Adipocyte (in vitro differentiated cells): ENCODE results near the gene AIG1.

Source experiments
- DNase-seq: peaks from one replicate; pipeline ENCODE4 v3.0.0-alpha.2; 2015; ENCODE audit warnings: low read depth
- H3K27me3 ChIP-seq: replicated peaks from 2 replicates; pipeline ENCODE4 v1.7.0; 2013; ENCODE audit warnings: mild to moderate bottlenecking, low read length, moderate library complexity; ENCODE audit not compliant: control insufficient read depth, insufficient read depth
- H3K36me3 ChIP-seq: 2 replicates; pipeline ENCODE4 v1.7.0; 2013; ENCODE audit warnings: low read length, mild to moderate bottlenecking, moderate library complexity; ENCODE audit not compliant: control insufficient read depth, insufficient read depth, severe bottlenecking
- H3K4me1 ChIP-seq: 2 replicates; pipeline ENCODE4 v1.7.0; 2013; ENCODE audit warnings: mild to moderate bottlenecking, low read length, moderate library complexity; ENCODE audit not compliant: control insufficient read depth, insufficient read depth
- H3K4me3 ChIP-seq: 2 replicates; pipeline ENCODE4 v1.7.0; 2013; ENCODE audit warnings: mild to moderate bottlenecking, low read length, moderate library complexity
- H3K9ac ChIP-seq: 2 replicates; pipeline ENCODE4 v1.7.0; 2013; ENCODE audit warnings: mild to moderate bottlenecking, low read length, moderate library complexity
- H3K9me3 ChIP-seq: 2 replicates; pipeline ENCODE4 v1.7.0; 2013; ENCODE audit warnings: mild to moderate bottlenecking, low read length, moderate library complexity; ENCODE audit not compliant: control insufficient read depth

AIG1 gene

DNA sequence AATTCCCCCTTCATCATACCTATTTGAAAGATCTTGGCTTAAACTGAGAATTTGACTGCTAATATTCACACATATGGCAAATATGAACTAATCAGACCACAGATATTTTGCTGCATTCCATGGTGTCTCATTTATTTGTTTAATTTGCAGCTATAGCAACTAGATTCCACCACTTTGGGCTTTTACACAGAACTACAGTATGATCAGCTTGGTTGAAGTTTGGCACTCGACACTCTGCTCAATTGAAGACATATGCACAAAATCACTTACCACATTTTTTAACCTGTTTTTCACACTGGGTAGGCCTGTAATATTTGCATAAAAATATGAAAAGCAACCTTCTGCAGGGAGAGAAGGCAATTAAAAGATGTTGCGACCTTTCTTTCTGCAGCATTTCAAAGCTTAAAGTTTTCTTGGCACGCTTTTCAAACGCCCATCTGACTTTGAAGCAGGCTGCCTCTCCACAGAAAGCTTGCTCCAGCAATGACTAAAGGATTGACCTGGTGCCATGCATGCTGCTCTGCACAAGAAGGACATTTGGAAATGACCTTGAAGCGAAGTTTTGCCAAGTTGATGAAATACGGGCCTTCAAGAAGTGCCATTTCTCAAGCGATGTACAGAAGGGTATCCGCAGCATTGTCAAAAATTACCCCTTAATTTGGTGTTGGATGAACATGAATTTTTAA lies 126.7 kb downstream of the AIG1 start:
- no peaks in the 10 kb centered on the region for H3K9me3 ChIP-seq
- peaks cover 15% of the 10 kb centered on the region for H3K4me1 ChIP-seq
- no peak overlapping the region for H3K4me3 ChIP-seq
- H3K27me3 ChIP-seq = no peaks in the 10 kb centered on the region
- H3K9ac ChIP-seq = no peak overlapping the region
- peaks cover 4% of the 10 kb centered on the region for H3K36me3 ChIP-seq
- DNase-seq = peak; percentile 59

DNA sequence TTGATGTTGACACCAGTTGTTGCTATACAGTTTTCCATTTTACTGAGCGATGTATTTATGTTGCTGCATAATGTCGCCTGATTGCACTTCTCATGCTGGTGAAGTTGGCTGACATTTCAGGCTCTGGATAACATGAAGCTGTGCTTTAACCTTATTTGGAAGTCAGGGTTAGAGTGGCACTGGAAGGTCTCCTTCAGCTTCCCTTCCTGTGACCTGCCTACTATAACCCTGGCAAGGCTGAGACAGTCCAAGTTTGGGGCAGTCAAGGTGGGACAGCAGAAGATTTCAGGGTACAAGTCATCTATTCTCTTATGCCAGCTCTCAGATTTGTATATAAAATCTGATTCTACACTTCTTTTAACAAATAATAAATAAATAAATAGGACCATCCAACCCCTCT lies 127.6 kb downstream of the AIG1 start:
- H3K36me3 ChIP-seq = peaks cover 4% of the 10 kb centered on the region
- no peaks in the 10 kb centered on the region for H3K9me3 ChIP-seq
- H3K27me3 ChIP-seq = no peaks in the 10 kb centered on the region
- H3K4me1 ChIP-seq = peaks cover 15% of the 10 kb centered on the region
- no peak overlapping the region for H3K4me3 ChIP-seq
- H3K9ac ChIP-seq = no peak overlapping the region
- no peak for DNase-seq

DNA sequence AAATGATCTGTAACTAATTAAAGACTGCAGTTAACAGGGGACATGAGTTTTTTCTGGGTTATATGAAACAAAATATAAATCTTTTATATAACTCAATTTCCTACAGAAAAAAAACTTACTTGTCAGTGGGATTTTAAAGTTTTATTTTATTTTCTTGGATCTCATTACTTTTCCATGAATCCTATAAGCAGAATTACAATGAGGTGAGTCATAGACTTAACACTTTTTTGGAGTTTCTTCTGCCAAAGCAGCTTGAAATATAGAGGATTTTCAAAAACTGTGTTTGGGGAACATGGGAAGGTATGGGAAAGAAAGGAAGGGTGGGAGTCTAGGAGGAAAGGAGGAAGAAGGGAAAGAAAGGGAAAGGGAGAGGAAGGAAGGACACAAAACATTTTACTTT lies 130.7 kb downstream of the AIG1 start:
- no peak overlapping the region for H3K9ac ChIP-seq
- H3K36me3 ChIP-seq = no peaks in the 10 kb centered on the region
- H3K9me3 ChIP-seq = no peaks in the 10 kb centered on the region
- H3K27me3 ChIP-seq = no peaks in the 10 kb centered on the region
- no peak for DNase-seq
- H3K4me1 ChIP-seq = peaks cover 15% of the 10 kb centered on the region
- no peak overlapping the region for H3K4me3 ChIP-seq

DNA sequence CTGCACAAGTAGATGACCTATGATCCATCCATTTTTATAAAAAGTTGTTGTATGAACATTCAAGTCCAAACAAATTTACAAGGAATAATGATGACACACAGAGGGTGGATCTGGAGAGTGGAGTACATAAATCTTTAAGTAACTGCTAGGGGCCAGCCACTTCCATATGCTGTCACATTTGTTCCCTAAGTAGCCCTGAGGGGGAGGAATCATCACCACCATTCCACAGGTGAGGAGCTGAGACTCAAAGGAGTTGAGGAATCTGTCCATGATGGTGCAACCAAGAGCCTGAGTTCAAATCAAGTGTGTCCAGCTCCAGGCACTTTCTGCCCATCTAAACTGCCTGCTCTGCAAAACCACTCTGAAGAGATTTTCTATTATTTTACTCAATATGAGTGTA lies 132.1 kb downstream of the AIG1 start:
- Histone ChIP-seq H3K9ac (no peak overlapping the region), H3K9me3 (no peaks in the 10 kb centered on the region), H3K4me1 (peaks cover 5% of the 10 kb centered on the region), H3K36me3 (no peaks in the 10 kb centered on the region), H3K4me3 (no peak overlapping the region), H3K27me3 (no peaks in the 10 kb centered on the region)
- no peak for DNase-seq

DNA sequence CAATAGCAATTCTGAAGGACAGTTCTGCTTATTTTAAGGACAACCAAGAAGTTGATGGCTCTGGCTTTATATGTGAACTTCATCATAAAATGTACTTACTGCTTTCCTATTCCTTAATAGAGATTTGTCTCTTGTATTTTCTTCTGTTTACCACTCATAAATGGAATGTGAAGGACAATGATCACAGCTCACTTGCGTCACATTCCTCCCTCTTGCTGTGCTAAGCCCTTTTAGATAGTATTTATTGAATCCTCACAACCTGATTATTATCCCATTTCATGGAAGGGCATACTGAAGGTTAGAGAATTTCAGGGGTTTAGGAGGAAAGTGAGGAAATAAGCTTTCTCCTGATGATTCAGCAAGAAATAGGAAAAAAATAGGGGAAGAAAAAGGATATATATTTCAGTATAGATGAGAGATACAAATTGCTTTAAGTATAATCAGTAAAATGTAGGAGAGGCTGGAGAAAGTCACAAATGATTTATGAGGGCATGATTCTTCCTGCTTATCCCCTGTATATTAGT lies 132.9 kb downstream of the AIG1 start:
- H3K4me1 ChIP-seq = no peaks in the 10 kb centered on the region
- H3K36me3 ChIP-seq = no peaks in the 10 kb centered on the region
- no peak overlapping the region for H3K4me3 ChIP-seq
- H3K9me3 ChIP-seq = no peaks in the 10 kb centered on the region
- no peaks in the 10 kb centered on the region for H3K27me3 ChIP-seq
- H3K9ac ChIP-seq = no peak overlapping the region
- DNase-seq = no peak

DNA sequence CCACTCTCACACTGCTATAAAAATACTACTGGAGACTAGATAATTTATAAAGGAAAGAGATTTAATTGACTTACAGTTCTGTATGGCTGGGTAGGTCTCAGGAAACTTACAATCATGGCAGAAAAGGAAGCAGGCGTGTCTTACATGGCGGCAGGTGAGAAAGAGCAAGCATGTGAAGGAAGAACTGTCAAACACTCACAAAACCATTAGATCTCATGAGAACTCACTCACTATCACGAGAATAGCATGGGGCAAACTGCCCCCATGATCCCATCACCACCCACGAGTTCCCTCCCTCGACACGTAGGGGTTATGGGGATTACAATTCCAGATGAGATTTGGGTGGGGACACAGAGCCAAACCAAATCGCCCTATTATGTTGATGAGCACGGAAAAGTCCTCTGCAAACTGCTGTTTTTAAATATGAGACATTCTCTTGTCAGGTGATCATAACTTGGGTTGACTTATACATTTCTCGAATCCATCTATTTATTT lies 133.5 kb downstream of the AIG1 start:
- Histone ChIP-seq H3K4me1 (no peaks in the 10 kb centered on the region), H3K36me3 (no peaks in the 10 kb centered on the region), H3K9ac (no peak overlapping the region), H3K9me3 (no peaks in the 10 kb centered on the region), H3K27me3 (no peaks in the 10 kb centered on the region), H3K4me3 (no peak overlapping the region)
- no peak for DNase-seq

DNA sequence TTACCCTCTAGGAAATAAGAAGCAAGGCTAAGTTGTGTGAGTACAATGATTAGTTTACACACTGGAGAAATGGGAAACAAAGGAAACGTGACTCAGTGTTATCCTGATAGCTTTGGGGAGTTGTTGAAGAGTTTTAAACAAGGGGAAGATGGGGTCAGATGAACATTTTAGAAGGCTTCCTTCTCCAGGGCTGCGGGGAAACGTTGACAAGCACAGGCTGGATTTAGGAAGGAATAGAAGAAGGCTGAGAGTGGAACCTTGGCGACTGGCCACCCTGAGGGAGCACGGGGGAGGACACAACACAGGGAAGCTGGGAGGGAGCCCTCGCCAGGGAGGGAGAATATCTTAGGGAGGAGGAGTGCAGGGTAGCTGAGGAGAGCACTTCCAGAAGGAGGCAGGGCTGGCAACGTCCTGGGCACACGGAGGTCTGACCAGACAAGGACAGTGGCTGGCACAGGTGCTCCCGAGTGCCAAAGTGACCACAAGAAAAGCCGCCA lies 134.7 kb downstream of the AIG1 start:
- no peak for DNase-seq
- H3K4me1 ChIP-seq = no peaks in the 10 kb centered on the region
- H3K9me3 ChIP-seq = no peaks in the 10 kb centered on the region
- no peak overlapping the region for H3K4me3 ChIP-seq
- no peaks in the 10 kb centered on the region for H3K27me3 ChIP-seq
- no peak overlapping the region for H3K9ac ChIP-seq
- H3K36me3 ChIP-seq = no peaks in the 10 kb centered on the region

DNA sequence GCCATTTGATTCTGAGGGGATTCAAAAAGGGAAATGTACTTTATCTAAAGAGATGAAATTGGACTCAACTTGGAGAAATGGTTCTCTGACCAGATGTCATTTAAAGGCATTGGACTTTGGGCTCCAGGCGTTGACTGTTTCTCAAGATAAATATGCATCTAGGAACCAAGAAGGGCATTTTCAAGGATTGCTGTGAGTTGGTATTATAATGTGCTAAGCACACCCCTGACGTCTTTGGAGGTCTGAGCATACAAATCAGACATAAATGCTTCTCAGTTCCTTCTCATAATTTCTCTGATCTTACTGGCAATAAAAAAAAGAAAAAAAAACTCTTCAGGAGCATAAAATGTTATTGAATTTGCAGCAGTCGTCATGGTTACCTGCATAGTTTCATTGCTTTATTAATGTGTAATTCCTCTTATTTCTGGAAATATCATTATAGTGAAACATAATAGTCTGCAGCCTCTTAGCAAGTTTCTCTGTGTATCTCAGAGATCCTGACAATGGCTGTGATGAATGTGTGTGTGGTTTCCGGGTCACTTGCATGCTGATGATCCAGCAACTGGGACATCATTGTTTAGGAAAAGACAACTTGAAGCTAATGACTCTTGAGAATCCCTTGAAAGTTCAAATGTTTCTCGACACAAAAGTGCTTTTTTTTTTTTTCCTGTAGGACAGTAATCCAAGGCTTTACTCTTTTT lies 136.0 kb downstream of the AIG1 start:
- H3K9me3 ChIP-seq = no peaks in the 10 kb centered on the region
- H3K4me3 ChIP-seq = no peak overlapping the region
- H3K4me1 ChIP-seq = no peaks in the 10 kb centered on the region
- DNase-seq = no peak
- H3K9ac ChIP-seq = no peak overlapping the region
- no peaks in the 10 kb centered on the region for H3K36me3 ChIP-seq
- no peaks in the 10 kb centered on the region for H3K27me3 ChIP-seq

DNA sequence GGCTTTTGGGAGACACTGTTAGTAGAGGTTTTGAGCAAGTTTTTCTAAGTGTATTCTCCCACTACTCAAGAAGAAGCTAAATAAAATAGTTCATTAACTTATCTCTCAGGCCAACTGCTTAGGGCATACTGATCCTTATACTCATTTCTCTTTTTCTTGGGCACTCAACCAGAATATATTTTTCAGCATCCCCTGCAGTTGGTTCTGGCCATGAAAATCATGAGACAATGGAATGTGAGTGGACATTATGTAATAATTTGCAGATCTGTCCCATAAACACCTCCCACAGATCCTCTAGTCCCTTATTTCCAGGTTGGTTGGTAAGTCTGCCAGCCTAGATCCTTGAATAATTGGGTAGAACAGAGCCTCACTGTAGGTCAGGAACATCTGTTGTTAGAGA lies 136.7 kb downstream of the AIG1 start:
- DNase-seq = no peak
- Histone ChIP-seq H3K9me3 (no peaks in the 10 kb centered on the region), H3K4me1 (no peaks in the 10 kb centered on the region), H3K4me3 (no peak overlapping the region), H3K9ac (no peak overlapping the region), H3K27me3 (no peaks in the 10 kb centered on the region), H3K36me3 (no peaks in the 10 kb centered on the region)

DNA sequence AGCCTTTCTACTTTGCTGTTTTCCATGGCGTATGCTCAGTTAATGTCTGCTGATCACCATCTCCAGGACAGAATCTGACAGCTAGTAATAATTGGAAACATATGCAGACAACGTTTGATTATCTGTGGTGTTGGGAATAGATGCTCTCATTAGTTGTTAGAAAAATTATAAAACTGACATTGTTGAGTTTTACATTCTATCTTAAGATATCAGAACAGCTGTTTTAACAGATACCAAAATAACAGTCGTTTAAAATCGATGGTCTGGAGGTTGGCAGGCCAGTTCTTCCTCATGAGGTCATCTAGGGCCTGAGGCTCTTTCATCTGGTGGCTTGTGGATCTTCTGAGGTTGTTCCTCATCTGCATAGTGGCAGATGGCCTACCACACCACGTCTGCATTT lies 137.6 kb downstream of the AIG1 start:
- H3K9me3 ChIP-seq = no peaks in the 10 kb centered on the region
- H3K27me3 ChIP-seq = no peaks in the 10 kb centered on the region
- no peaks in the 10 kb centered on the region for H3K4me1 ChIP-seq
- H3K36me3 ChIP-seq = no peaks in the 10 kb centered on the region
- no peak for DNase-seq
- H3K9ac ChIP-seq = no peak overlapping the region
- no peak overlapping the region for H3K4me3 ChIP-seq

DNA sequence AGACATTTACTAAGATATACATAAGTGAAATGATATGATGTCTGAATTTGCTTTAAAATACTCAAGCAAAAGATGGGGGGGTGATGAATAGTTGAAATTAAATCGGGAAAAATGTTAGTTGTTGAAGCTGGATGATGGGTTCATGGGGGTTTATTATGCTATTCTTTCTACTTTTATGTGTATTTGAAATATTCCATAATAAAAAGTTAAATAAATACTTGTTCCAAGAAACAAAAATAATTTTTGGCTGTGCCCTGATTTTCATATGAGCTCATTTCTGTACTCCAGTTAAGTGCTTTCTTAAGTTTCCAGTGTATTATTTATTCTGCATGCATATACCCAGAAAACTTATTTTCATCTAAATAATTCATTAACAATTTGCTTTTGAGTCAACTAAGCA lies 138.6 kb downstream of the AIG1 start:
- DNase-seq = no peak
- Histone ChIP-seq H3K9ac (no peak overlapping the region), H3K36me3 (no peaks in the 10 kb centered on the region), H3K9me3 (peaks cover 6% of the 10 kb centered on the region), H3K4me3 (no peak overlapping the region), H3K27me3 (no peaks in the 10 kb centered on the region), H3K4me1 (no peaks in the 10 kb centered on the region)
